ENCODE results near the gene FAM3B. TPM values are rescaled to one million over a fixed set of nuclear protein-coding genes. Genes with fewer than 3 reads are reported as not detected.

FAM3B gene
- total and polyA plus RNA-seq, 9 of the 15 experiments (the other 6 are each of a cell fraction or from before 2014, with no cell fraction given): 0.04 to 0.18 (median 0.12) TPM; not detected in 5

DNA sequence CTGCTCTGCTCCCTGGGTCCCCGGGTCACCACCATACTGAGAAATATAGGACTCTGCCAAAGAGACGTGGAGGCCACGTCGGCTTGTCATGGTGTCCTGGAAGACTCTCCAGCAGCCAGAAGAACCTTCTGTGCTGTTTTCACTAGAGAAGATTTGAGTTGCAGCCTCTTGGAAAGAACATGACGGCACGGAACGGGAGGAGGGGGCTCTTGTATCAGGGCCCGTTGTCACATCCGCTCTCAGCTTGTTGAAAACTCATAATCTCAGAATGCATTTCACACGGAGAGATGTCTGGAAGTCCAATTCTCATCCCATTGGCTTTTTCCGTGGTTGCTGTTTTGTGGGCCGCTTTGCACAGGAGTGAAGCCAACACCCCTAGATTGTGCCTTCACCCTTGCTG lies 39.4 kb upstream of the FAM3B start (continued):
- no peak for TF ChIP-seq ZNF146 (CRISPR knock-in tag; IDR thresholded peaks at IDR 0.05; ENCODE audit: unreplicated experiment)

DNA sequence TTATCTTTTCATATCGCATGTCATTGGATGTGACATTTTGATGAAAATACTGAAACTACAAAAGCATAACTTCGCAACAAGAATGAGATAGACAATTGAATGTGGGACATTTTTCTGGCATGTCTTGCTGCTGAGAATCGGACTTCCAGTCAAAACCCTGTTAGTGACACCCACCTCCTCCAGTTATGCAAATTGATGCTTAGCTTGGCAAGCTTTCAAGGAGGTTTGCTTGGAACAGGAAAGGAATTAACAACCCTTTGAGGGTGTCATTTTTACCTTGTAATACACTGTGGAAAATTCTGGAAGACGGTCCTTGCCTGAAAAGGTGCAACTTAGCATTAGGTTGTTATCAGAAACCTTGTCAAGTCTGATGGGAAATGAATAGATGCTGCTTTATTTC lies 38.8 kb upstream of the FAM3B start:
- no peaks in the 10 kb centered on the region for H3K9me1 ChIP-seq (ENCODE audit: control insufficient read depth, insufficient read depth, low read length)
- H3K9me3 ChIP-seq (replicated peaks; ENCODE audit: control insufficient read depth, insufficient read depth, low read depth, low read length): no peaks in the 10 kb centered on the region
- no peak overlapping the region for H3K4me3 ChIP-seq
- no peaks in the 10 kb centered on the region for H3K4me1 ChIP-seq (replicated peaks in 1 of 2; ENCODE audit: control insufficient read depth in 2 of 2, insufficient read depth in 2 of 2, low read length in 2 of 2)
- intact Hi-C loops (cut with micrococcal nuclease): no loop called here
- H3K27ac ChIP-seq (ENCODE audit: extremely low read depth, low read depth, low read length): no peak overlapping the region
- CTCF ChIA-PET (ENCODE audit: low intra/inter-chr PET ratio): no interaction called here
- no peak for FAIRE-seq
- ATAC-seq: no peak
- no TSS peak for BruUV-seq (replicated peaks)
- no peak overlapping the region for H3K9ac ChIP-seq (ENCODE audit: insufficient read depth in 1 of 2, low read depth in 2 of 2, low read length in 2 of 2)
- DNase-seq (ENCODE audit: extremely low read depth in 1 of 4, low spot score in 3 of 4): no peak
- no peak overlapping the region for H2AFZ ChIP-seq (ENCODE audit: low read depth, low read length)
- no peaks in the 10 kb centered on the region; the same call in 1 of the 2 replicates for H4K20me1 ChIP-seq (replicated peaks; ENCODE audit: control insufficient read depth, insufficient read depth, low read length)
- in situ Hi-C loops (cut with MboI): no loop called here
- 0% methylated on average over 4 of the region's 4 CpGs for WGBS (ENCODE audit: insufficient coverage, low coverage, missing lambda C conversion rate)
- H3K27me3 ChIP-seq (ENCODE audit: control insufficient read depth in 2 of 2, insufficient read depth in 2 of 2, low read length in 2 of 2): peaks cover 3 to 33% of the 10 kb centered on the region in 2 experiments; a peak in 3 of 5 replicates
- POLR2A ChIA-PET: no interaction called here
- H3K36me3 ChIP-seq (ENCODE audit: control insufficient read depth, insufficient read depth, low read length): no peaks in the 10 kb centered on the region
- H3K4me2 ChIP-seq (ENCODE audit: insufficient read depth, low read length): no peak overlapping the region
- H3K79me2 ChIP-seq (ENCODE audit: control insufficient read depth, insufficient read depth, low read length): no peaks in the 10 kb centered on the region
- TF ChIP-seq, protein P1, sequence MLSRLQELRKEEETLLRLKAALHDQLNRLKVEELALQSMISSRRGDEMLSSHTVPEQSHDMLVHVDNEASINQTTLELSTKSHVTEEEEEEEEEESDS (CRISPR knock-in tag; IDR thresholded peaks at IDR 0.05): no peak
- TF ChIP-seq ZBTB17 (CRISPR knock-in tag; IDR thresholded peaks at IDR 0.05) (no peak), HDGF (IDR thresholded peaks at IDR 0.05) (no peak), RBFOX2 (IDR thresholded peaks at IDR 0.05; ENCODE audit: low read depth, low read length) (no peak), RFX7 (CRISPR knock-in tag; IDR thresholded peaks at IDR 0.05) (no peak), POLR2AphosphoS2 (IDR thresholded peaks at IDR 0.05; ENCODE audit: low read length) (no peak), NRF1 (conservative IDR thresholded peaks at IDR 0.05 in 1 of 2, IDR thresholded peaks at IDR 0.05 in 1 of 2) (no peak)
- TF ChIP-seq, protein P2, sequence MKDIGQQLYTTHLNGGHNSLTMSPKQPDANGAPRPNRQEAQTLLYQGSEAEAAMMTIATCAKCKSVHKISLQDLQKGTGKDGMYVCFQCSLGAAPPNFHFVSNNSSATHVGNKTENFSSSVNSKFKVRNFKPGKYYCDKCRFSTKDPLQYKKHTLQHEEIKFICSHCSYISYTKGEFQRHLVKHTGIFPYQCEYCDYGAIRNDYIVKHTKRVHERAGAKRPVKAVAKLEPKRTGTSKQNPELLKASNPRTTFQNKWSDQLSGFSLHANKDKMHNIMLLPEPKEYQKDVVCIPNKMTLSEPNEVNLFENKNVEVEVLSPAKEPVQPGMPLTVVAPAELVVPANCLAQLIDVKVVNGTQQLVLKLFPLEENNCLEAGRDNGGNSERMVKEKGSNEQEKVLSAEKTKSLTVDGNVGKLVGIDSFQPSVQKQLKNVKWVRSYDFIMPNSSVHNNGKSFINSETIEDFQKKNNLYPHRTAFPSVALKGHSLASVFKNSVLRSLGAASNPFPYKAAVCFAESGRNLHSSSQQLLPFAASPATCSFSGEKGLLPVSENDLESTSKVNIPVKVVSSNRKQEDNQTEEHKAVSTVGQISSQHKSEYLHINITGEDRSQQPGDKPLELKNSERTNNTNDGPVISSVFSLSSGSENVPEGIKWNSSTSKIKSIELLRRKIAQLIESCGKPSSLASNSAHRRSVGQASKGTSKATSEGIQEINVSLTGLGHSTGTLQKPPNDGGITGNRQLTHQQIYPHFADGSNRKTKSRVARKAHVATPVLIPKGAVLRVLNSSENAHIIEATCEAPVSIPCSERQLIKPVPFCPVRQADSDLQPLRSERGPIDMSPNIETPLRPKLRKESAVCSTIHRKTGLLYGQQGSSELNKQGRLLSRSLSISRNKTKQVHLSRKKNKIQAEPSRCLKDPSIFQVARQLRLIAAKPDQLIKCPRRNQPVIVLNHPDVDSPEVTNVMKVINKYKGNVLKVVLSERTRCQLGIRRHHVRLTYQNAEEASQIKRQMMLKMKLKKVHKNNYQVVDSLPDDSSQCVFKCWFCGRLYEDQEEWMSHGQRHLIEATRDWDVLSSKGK (CRISPR knock-in tag; IDR thresholded peaks at IDR 0.05): no peak
- TF ChIP-seq, protein P3, sequence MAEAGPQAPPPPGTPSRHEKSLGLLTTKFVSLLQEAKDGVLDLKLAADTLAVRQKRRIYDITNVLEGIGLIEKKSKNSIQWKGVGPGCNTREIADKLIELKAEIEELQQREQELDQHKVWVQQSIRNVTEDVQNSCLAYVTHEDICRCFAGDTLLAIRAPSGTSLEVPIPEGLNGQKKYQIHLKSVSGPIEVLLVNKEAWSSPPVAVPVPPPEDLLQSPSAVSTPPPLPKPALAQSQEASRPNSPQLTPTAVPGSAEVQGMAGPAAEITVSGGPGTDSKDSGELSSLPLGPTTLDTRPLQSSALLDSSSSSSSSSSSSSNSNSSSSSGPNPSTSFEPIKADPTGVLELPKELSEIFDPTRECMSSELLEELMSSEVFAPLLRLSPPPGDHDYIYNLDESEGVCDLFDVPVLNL (CRISPR knock-in tag; IDR thresholded peaks at IDR 0.05; ENCODE audit: low read depth): no peak
- TF ChIP-seq, protein P4, sequence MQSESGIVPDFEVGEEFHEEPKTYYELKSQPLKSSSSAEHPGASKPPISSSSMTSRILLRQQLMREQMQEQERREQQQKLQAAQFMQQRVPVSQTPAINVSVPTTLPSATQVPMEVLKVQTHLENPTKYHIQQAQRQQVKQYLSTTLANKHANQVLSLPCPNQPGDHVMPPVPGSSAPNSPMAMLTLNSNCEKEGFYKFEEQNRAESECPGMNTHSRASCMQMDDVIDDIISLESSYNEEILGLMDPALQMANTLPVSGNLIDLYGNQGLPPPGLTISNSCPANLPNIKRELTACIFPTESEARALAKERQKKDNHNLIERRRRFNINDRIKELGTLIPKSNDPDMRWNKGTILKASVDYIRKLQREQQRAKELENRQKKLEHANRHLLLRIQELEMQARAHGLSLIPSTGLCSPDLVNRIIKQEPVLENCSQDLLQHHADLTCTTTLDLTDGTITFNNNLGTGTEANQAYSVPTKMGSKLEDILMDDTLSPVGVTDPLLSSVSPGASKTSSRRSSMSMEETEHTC (IDR thresholded peaks at IDR 0.05): no peak
- TF ChIP-seq, protein P5, sequence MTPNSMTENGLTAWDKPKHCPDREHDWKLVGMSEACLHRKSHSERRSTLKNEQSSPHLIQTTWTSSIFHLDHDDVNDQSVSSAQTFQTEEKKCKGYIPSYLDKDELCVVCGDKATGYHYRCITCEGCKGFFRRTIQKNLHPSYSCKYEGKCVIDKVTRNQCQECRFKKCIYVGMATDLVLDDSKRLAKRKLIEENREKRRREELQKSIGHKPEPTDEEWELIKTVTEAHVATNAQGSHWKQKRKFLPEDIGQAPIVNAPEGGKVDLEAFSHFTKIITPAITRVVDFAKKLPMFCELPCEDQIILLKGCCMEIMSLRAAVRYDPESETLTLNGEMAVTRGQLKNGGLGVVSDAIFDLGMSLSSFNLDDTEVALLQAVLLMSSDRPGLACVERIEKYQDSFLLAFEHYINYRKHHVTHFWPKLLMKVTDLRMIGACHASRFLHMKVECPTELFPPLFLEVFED (CRISPR knock-in tag; conservative IDR thresholded peaks at IDR 0.05): no peak
- TF ChIP-seq, protein P6, sequence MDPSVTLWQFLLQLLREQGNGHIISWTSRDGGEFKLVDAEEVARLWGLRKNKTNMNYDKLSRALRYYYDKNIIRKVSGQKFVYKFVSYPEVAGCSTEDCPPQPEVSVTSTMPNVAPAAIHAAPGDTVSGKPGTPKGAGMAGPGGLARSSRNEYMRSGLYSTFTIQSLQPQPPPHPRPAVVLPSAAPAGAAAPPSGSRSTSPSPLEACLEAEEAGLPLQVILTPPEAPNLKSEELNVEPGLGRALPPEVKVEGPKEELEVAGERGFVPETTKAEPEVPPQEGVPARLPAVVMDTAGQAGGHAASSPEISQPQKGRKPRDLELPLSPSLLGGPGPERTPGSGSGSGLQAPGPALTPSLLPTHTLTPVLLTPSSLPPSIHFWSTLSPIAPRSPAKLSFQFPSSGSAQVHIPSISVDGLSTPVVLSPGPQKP (CRISPR knock-in tag; IDR thresholded peaks at IDR 0.05): no peak
